IMR-90 (cell line): ENCODE results near the gene CACNG5. TPM values are rescaled to one million over a fixed set of nuclear protein-coding genes. Genes with fewer than 3 reads are reported as not detected.

Experiments used
- ATAC-seq: fragments of 200-7000 bp; cut with Tn5 transposase; 2 replicates; pipeline ENCODE4 v1.9.1; 2020; ENCODE audit warnings: low read depth, mild to moderate bottlenecking, moderate library complexity
- BruUV-seq: library from RNA; stranded (reverse); fragments of 400-500 nt; replicated peaks from 2 replicates; lab custom pipeline; 2021; lab: Mats Ljungman, UMichigan
- CTCF ChIA-PET: fragments of 300-600 bp; formaldehyde crosslinking; extraction: SDS; loops from one replicate; lab custom pipeline; 2021; ENCODE audit warnings: antibody characterized with exemption; lab: Yijun Ruan, JAX
- POLR2A ChIA-PET: fragments of 300-600 bp; sonication (Branson Sonifier 250); formaldehyde crosslinking; loops from one replicate; lab custom pipeline; 2022; ENCODE audit warnings: antibody characterized with exemption; ENCODE audit not compliant: unreplicated experiment; lab: Charles Lee
- DNase-seq: peaks from one replicate; pipeline ENCODE4 v3.0.0; 2013
- H2AFZ ChIP-seq: replicated peaks from 2 replicates; pipeline ENCODE3; 2013; ENCODE audit warnings: low read length, mild to moderate bottlenecking; ENCODE audit not compliant: poor library complexity
- H2AK5ac ChIP-seq: 2 replicates; pipeline ENCODE4 v1.6.1; 2013; ENCODE audit warnings: low read depth, low read length, inconsistent platforms
- H2AK9ac ChIP-seq: replicated peaks from 2 replicates; pipeline ENCODE3; 2013; ENCODE audit warnings: mild to moderate bottlenecking, low read depth, low read length, moderate library complexity; ENCODE audit not compliant: poor library complexity
- H2BK120ac ChIP-seq: 2 replicates; pipeline ENCODE4 v1.6.1; 2013; ENCODE audit warnings: low read depth, low read length, inconsistent platforms
- H2BK15ac ChIP-seq: 3 replicates; pipeline ENCODE4 v1.6.1; 2013; ENCODE audit warnings: low read depth, low read length, inconsistent platforms
- H2BK20ac ChIP-seq: 2 replicates; pipeline ENCODE4 v1.6.1; 2013; ENCODE audit warnings: low read depth, mild to moderate bottlenecking, inconsistent platforms, low read length, moderate library complexity
- H2BK5ac ChIP-seq: 2 replicates; pipeline ENCODE4 v1.6.1; 2013; ENCODE audit warnings: mild to moderate bottlenecking, low read depth, low read length, inconsistent platforms; ENCODE audit not compliant: poor library complexity, severe bottlenecking
- H3K14ac ChIP-seq: replicated peaks from 2 replicates; pipeline ENCODE4 v1.6.1; 2013; ENCODE audit warnings: low read depth, low read length, inconsistent platforms
- H3K18ac ChIP-seq: 2 replicates; pipeline ENCODE4 v1.6.1; 2013; ENCODE audit warnings: low read depth, low read length, control low read depth
- H3K23ac ChIP-seq: 2 replicates; pipeline ENCODE4 v1.6.1; 2013; ENCODE audit warnings: low read depth, low read length, inconsistent platforms
- H3K27ac ChIP-seq: 2 replicates; pipeline ENCODE4 v1.5.1; 2013; ENCODE audit warnings: mild to moderate bottlenecking, control low read depth, low read length; ENCODE audit not compliant: insufficient read depth
- H3K27me3 ChIP-seq: 2 replicates; pipeline ENCODE4 v1.6.1; 2013; ENCODE audit warnings: low read length; ENCODE audit not compliant: control insufficient read depth, insufficient read depth
- H3K36me3 ChIP-seq: 2 replicates; pipeline ENCODE4 v1.6.1; 2013; ENCODE audit warnings: low read length, mixed read lengths; ENCODE audit not compliant: control insufficient read depth, insufficient read depth
- H3K4ac ChIP-seq: 2 replicates; pipeline ENCODE4 v1.6.1; 2013; ENCODE audit warnings: low read depth, low read length, inconsistent platforms
- H3K4me1 ChIP-seq: 2 replicates; pipeline ENCODE4 v1.6.1; 2013; ENCODE audit warnings: low read length, mixed read lengths; ENCODE audit not compliant: control insufficient read depth, insufficient read depth
- H3K4me2 ChIP-seq: 2 replicates; pipeline ENCODE4 v1.6.1; 2013; ENCODE audit warnings: low read depth, mild to moderate bottlenecking, control low read depth, low read length, moderate library complexity
- H3K4me3 ChIP-seq: 2 replicates; pipeline ENCODE4 v1.5.1; 2013; ENCODE audit warnings: low read depth, mild to moderate bottlenecking, control low read depth, low read length, moderate library complexity; ENCODE audit not compliant: insufficient read depth
- H3K56ac ChIP-seq: 2 replicates; pipeline ENCODE4 v1.6.1; 2013; ENCODE audit warnings: low read length, inconsistent platforms; ENCODE audit not compliant: insufficient read depth; ENCODE audit errors: extremely low read depth
- H3K79me1 ChIP-seq, 2 experiments: 2 replicates each; pipeline ENCODE4 v1.6.1; 2013; ENCODE audit warnings: low read length in 2 of 2, inconsistent platforms in 1 of 2, low read depth in 1 of 2
- H3K9ac ChIP-seq: 2 replicates; pipeline ENCODE4 v1.6.1; 2013; ENCODE audit warnings: low read depth, low read length, control low read depth
- H3K9me1 ChIP-seq: 2 replicates; pipeline ENCODE4 v1.6.1; 2013; ENCODE audit warnings: low read length, inconsistent platforms; ENCODE audit not compliant: insufficient read depth
- H3K9me3 ChIP-seq: 2 replicates; pipeline ENCODE4 v1.6.1; 2013; ENCODE audit warnings: low read length; ENCODE audit not compliant: control insufficient read depth, insufficient read depth
- H4K20me1 ChIP-seq: 2 replicates; pipeline ENCODE4 v1.6.1; 2013; ENCODE audit warnings: low read length, inconsistent platforms; ENCODE audit not compliant: insufficient read depth
- H4K5ac ChIP-seq: 2 replicates; pipeline ENCODE4 v1.6.1; 2013; ENCODE audit warnings: mild to moderate bottlenecking, low read depth, low read length, control low read depth
- H4K8ac ChIP-seq, 2 experiments: 2 replicates each; pipeline ENCODE4 v1.6.1; 2013; ENCODE audit warnings: low read depth in 2 of 2, low read length in 2 of 2, control low read depth in 1 of 2, inconsistent platforms in 1 of 2
- H4K91ac ChIP-seq: 2 replicates; pipeline ENCODE4 v1.6.1; 2013; ENCODE audit warnings: low read depth, low read length, inconsistent platforms; ENCODE audit not compliant: insufficient read depth
- CHD1 ChIP-seq: IDR thresholded peaks from 2 replicates; pipeline ENCODE4 v1.6.1; 2012; ENCODE audit warnings: low read depth, low read length, improper control_type of control experiment
- MAZ ChIP-seq: IDR thresholded peaks from 2 replicates; pipeline ENCODE4 v1.6.1; 2012; ENCODE audit warnings: low read depth, mild to moderate bottlenecking, low read length, improper control_type of control experiment, moderate library complexity, borderline replicate concordance
- WGBS, 2 experiments: methylation state at CpG; one replicate each; pipeline versions ENCODE4 v1.1.5 to v1.1.7; 2013; ENCODE audit warnings: missing lambda C conversion rate in 2 of 2; ENCODE audit not compliant: insufficient read length in 1 of 2; ENCODE audit errors: extremely low coverage in 2 of 2; 5-methylcytosine and 5-hydroxymethylcytosine counted together
- dilution Hi-C: fragments of 300-500 bp; cut with HindIII; formaldehyde crosslinking; loops from one replicate; pipeline ENCODE4 v1.14.3; 2018; ENCODE audit warnings: low sequenced_read_pairs; ENCODE audit not compliant: unreplicated experiment
- in situ Hi-C: fragments of 300-500 bp; cut with MboI; formaldehyde crosslinking; loops from 3 replicates; pipeline ENCODE4 v1.14.3; 2019; ENCODE audit warnings: low sequenced_read_pairs, inconsistent platforms, mixed read lengths
- intact Hi-C: fragments of 100-400 bp; cut with micrococcal nuclease; formaldehyde crosslinking; loops from 2 replicates; pipeline ENCODE4 v1.10.0; 2022
- polyA plus RNA-seq, 3 experiments: library from polyadenylated mRNA; depleted of rRNA; stranded (reverse); fragments of >200 nt; gene quantifications; 2 replicates each; pipeline ENCODE4 v1.2.3, GENCODE V29; 2012; ENCODE audit warnings: low replicate concordance in 1 of 3
- total RNA-seq: library from RNA; depleted of rRNA; stranded (reverse); fragments of >200 nt; gene quantifications from 2 replicates; pipeline ENCODE4 v1.2.3, GENCODE V29; 2012

CACNG5 gene
- total and polyA plus RNA-seq, 2 of the 4 experiments (the other 2 are of a cell fraction) = not detected

- Histone ChIP-seq H3K4me1 (no peaks in the 10 kb centered on the region), H3K4me2 (no peak overlapping the region), H3K18ac (no peak overlapping the region), H3K27me3 (peaks cover 40% of the 10 kb centered on the region), H3K79me1 (no peaks in the 10 kb centered on the region), H3K36me3 (no peaks in the 10 kb centered on the region), H3K23ac (no peak overlapping the region), H2BK20ac (no peak overlapping the region), H3K9me1 (no peaks in the 10 kb centered on the region), H4K5ac (no peak overlapping the region), H4K20me1 (no peaks in the 10 kb centered on the region), H4K8ac (no peak overlapping the region), H3K4ac (no peak overlapping the region), H3K4me3 (no peak overlapping the region), H2BK5ac (no peak overlapping the region), H3K14ac (no peak overlapping the region), H2AK9ac (no peak overlapping the region), H3K56ac (no peak overlapping the region), H2AFZ (no peak overlapping the region), H3K9me3 (no peaks in the 10 kb centered on the region), H2BK15ac (no peak overlapping the region), H2BK120ac (no peak overlapping the region), H4K91ac (no peak overlapping the region), H2AK5ac (no peak overlapping the region), H3K9ac (no peak overlapping the region), H3K27ac (no peak overlapping the region)
- in situ Hi-C loops = no loop called here
- dilution Hi-C loops = no loop called here
- WGBS, 2 experiments = 63% methylated on average over 4 of the region's 10 CpGs; no CpG with 5 or more reads in 1 of the 2 experiments
- intact Hi-C loops = no loop called here
- no TSS peak for BruUV-seq
- TF ChIP-seq MAZ (no peak), CHD1 (no peak)
- DNase-seq (no peak), ATAC-seq (no peak)
- POLR2A ChIA-PET = no interaction called here
- CTCF ChIA-PET = no interaction called here
These were observed 63.6 kb downstream of the CACNG5 start for GRCh38 chr17:66898536-66898935.
